ENCODE data around the gene CUZD1. TPM values are rescaled to one million over a fixed set of nuclear protein-coding genes. Genes with fewer than 3 reads are reported as not detected.

The CUZD1 gene
- polyA plus RNA-seq, 1 donor from 2014 or later: not detected

- H3K9me2 ChIP-seq (ENCODE audit: insufficient read depth, low read length): no peaks in the 10 kb centered on the region
- no peak overlapping the region for H3K9ac ChIP-seq (ENCODE audit: low read length)
- no peak overlapping the region for H2AFZ ChIP-seq (ENCODE audit: low read depth, low read length)
- TF ChIP-seq POLR2AphosphoS5 (IDR thresholded peaks at IDR 0.05) (no peak), REST (IDR thresholded peaks at IDR 0.05; ENCODE audit: borderline replicate concordance) (no peak), TAF1 (IDR thresholded peaks at IDR 0.05; ENCODE audit: low read depth) (no peak), EZH2 (IDR thresholded peaks at IDR 0.05; ENCODE audit: borderline replicate concordance, insufficient read depth, low read length, poor library complexity, severe bottlenecking) (no peak), MXI1 (conservative IDR thresholded peaks at IDR 0.05; ENCODE audit: poor library complexity, severe bottlenecking) (no peak), SMC3 (conservative IDR thresholded peaks at IDR 0.05; ENCODE audit: poor library complexity) (no peak), EP300 (conservative IDR thresholded peaks at IDR 0.05; ENCODE audit: poor library complexity, severe bottlenecking) (no peak), RAD21 (conservative IDR thresholded peaks at IDR 0.05) (no peak)
- TF ChIP-seq, protein P1, sequence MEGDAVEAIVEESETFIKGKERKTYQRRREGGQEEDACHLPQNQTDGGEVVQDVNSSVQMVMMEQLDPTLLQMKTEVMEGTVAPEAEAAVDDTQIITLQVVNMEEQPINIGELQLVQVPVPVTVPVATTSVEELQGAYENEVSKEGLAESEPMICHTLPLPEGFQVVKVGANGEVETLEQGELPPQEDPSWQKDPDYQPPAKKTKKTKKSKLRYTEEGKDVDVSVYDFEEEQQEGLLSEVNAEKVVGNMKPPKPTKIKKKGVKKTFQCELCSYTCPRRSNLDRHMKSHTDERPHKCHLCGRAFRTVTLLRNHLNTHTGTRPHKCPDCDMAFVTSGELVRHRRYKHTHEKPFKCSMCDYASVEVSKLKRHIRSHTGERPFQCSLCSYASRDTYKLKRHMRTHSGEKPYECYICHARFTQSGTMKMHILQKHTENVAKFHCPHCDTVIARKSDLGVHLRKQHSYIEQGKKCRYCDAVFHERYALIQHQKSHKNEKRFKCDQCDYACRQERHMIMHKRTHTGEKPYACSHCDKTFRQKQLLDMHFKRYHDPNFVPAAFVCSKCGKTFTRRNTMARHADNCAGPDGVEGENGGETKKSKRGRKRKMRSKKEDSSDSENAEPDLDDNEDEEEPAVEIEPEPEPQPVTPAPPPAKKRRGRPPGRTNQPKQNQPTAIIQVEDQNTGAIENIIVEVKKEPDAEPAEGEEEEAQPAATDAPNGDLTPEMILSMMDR (IDR thresholded peaks at IDR 0.05; ENCODE audit: poor library complexity, severe bottlenecking): no peak
- H3K9me3 ChIP-seq (ENCODE audit: low read length): no peaks in the 10 kb centered on the region
- no peak overlapping the region for H3K4me2 ChIP-seq (ENCODE audit: low read length)
- H3K36me3 ChIP-seq (ENCODE audit: insufficient read depth, low read length): no peaks in the 10 kb centered on the region
- no peaks in the 10 kb centered on the region for H3K27me3 ChIP-seq (ENCODE audit: insufficient read depth, low read depth, low read length)
- H3K27ac ChIP-seq (ENCODE audit: low read length): no peak overlapping the region
- H3K79me2 ChIP-seq (replicated peaks; ENCODE audit: insufficient read depth, low read length): no peaks in the 10 kb centered on the region
- no peaks in the 10 kb centered on the region for H4K20me1 ChIP-seq (ENCODE audit: insufficient read depth)
- no peaks in the 10 kb centered on the region for H3F3A ChIP-seq (ENCODE audit: insufficient read depth, low read length, poor library complexity, severe bottlenecking)
- H3K4me3 ChIP-seq (ENCODE audit: low read length): no peak overlapping the region
Observed at GRCh38 chr10:122850705-122851640, 5.3 kb upstream of the CUZD1 start.

DNA sequence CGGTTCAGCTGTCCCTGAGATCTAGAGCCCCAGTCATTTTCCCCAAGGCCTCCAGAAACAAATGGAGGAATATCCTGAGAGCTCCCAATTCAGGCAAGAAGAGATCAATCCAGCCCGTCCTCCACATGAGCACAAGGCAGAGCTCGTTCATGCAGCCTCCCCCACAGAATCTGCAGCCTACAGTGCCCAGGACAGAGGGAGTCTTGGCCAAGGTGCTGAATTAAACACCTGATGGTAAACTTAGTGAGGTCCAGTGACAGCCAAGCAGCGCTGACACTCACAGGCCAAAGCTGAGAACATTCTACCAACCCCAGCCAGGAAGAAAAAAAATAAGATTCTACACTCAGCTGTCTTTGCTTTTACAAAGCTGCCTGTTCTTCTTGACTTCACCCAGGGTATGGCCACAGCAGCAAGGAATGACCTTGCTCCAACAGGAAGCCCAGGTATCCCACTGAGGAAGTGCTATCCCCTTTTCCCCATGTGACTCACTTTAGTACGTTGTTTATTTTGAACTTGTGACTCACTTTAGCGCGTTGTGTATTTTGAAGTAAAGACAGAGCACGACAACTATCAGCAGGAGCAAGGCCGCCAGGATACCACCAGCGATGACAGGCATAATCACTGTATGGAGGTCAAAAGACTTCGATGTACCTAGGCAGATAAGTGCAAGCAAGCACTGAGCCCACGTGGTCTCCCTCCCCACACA is 4.4 kb upstream of the CUZD1 start:
- Histone ChIP-seq H4K20me1 (ENCODE audit: insufficient read depth) (no peaks in the 10 kb centered on the region), H3K4me2 (ENCODE audit: low read length) (no peak overlapping the region)
- TF ChIP-seq MXI1 (conservative IDR thresholded peaks at IDR 0.05; ENCODE audit: poor library complexity, severe bottlenecking): no peak
- TF ChIP-seq RAD21 (conservative IDR thresholded peaks at IDR 0.05): no peak
- no peak for TF ChIP-seq SMC3 (conservative IDR thresholded peaks at IDR 0.05; ENCODE audit: poor library complexity)
- no peak for TF ChIP-seq POLR2AphosphoS5 (IDR thresholded peaks at IDR 0.05)
- TF ChIP-seq, protein P1 (IDR thresholded peaks at IDR 0.05; ENCODE audit: poor library complexity, severe bottlenecking): no peak
- TF ChIP-seq EZH2 (IDR thresholded peaks at IDR 0.05; ENCODE audit: borderline replicate concordance, insufficient read depth, low read length, poor library complexity, severe bottlenecking): no peak
- TF ChIP-seq REST (IDR thresholded peaks at IDR 0.05; ENCODE audit: borderline replicate concordance): no peak
- no peak for TF ChIP-seq TAF1 (IDR thresholded peaks at IDR 0.05; ENCODE audit: low read depth)
- no peak for TF ChIP-seq EP300 (conservative IDR thresholded peaks at IDR 0.05; ENCODE audit: poor library complexity, severe bottlenecking)

More for the DNA sequence above, 4.4 kb upstream of the CUZD1 start:
- Histone ChIP-seq H2AFZ (ENCODE audit: low read depth, low read length) (no peak overlapping the region), H3K9ac (ENCODE audit: low read length) (no peak overlapping the region), H3K27ac (ENCODE audit: low read length) (no peak overlapping the region), H3K9me2 (ENCODE audit: insufficient read depth, low read length) (no peaks in the 10 kb centered on the region), H3K9me3 (ENCODE audit: low read length) (no peaks in the 10 kb centered on the region), H3F3A (ENCODE audit: insufficient read depth, low read length, poor library complexity, severe bottlenecking) (no peaks in the 10 kb centered on the region), H3K4me3 (ENCODE audit: low read length) (no peak overlapping the region), H3K27me3 (ENCODE audit: insufficient read depth, low read depth, low read length) (no peaks in the 10 kb centered on the region), H3K79me2 (replicated peaks; ENCODE audit: insufficient read depth, low read length) (no peaks in the 10 kb centered on the region), H3K36me3 (ENCODE audit: insufficient read depth, low read length) (no peaks in the 10 kb centered on the region)

Data from neural cell (in vitro differentiated cells).